Testis (tissue), 2 donors: ENCODE data around the gene H6PD.

Experiments used
- POLR2A ChIP-seq: fragments of 450-650 bp; IDR thresholded peaks from one replicate; pipeline ENCODE4 v1.6.1; 2017; ENCODE audit warnings: antibody characterized with exemption, mild to moderate bottlenecking, moderate library complexity
- TF ChIP-seq, protein P1 (sequence below), 3 experiments: fragments of 450-650 bp in 2 of 3; fragments of 200-600 bp in 1 of 3; sonication (generic) in 1 of 3; IDR thresholded peaks; one replicate each; pipeline ENCODE4 v1.5.1; 2016 to 2019; ENCODE audit warnings: antibody characterized with exemption in 3 of 3, mild to moderate bottlenecking in 2 of 3, moderate library complexity in 1 of 3

DNA sequence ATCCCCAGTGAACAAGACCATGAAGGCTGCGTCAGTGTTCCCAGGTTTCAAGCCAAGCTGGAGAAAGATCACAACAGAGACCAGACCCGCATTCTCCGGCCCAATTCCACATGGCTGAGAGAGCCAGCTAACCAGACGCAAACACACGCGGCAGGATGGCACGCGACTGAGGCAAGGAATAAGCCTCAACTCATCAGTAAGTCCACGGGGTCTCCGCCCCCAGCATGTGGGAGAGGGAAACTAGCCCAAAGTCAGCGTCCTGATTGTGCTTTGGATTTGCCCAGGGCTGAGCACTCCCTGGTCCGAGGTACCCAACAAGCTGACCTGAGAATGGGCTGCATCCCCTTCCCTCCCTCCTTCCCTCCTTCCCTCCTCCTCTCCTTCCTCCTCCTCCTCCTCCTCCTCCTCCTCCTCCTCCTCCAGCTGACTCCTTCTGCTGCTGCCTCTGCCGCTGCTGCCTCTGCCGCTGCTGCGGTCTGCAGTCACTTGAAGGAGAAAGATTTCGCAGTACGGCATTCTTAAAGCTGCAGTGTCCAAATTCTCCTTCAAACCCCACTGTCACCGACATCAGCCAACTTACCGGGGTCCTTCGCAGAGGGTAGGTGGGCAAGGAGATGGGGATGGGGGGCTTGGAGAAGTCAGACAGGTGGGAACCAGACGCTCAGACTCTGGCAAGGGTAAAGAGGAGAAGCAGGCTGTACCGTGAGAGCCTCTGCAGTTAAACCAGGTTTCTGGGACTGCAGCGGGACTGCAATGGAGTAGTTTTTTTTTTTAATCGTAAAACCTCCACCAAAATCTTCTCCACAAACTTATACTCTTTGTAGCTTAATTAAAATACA is 33.0 kb upstream of the H6PD start:
- TF ChIP-seq, protein P1, sequence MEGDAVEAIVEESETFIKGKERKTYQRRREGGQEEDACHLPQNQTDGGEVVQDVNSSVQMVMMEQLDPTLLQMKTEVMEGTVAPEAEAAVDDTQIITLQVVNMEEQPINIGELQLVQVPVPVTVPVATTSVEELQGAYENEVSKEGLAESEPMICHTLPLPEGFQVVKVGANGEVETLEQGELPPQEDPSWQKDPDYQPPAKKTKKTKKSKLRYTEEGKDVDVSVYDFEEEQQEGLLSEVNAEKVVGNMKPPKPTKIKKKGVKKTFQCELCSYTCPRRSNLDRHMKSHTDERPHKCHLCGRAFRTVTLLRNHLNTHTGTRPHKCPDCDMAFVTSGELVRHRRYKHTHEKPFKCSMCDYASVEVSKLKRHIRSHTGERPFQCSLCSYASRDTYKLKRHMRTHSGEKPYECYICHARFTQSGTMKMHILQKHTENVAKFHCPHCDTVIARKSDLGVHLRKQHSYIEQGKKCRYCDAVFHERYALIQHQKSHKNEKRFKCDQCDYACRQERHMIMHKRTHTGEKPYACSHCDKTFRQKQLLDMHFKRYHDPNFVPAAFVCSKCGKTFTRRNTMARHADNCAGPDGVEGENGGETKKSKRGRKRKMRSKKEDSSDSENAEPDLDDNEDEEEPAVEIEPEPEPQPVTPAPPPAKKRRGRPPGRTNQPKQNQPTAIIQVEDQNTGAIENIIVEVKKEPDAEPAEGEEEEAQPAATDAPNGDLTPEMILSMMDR (IDR thresholded peaks at IDR 0.05): no peak
- no peak for TF ChIP-seq POLR2A
